GM21786 (cell line): ENCODE data around the gene KIAA1549.
"Not testable (repeated sequence)": the region's sequence is repeated elsewhere in the genome, so short reads cannot be mapped to it uniquely, and the experiment has no call there.

Experiments used
- ATAC-seq: cut with Tn5 transposase; IDR thresholded peaks from one replicate; pipeline ENCODE4 v1.9.1; 2021; ENCODE audit not compliant: unreplicated experiment

Gene KIAA1549

DNA sequence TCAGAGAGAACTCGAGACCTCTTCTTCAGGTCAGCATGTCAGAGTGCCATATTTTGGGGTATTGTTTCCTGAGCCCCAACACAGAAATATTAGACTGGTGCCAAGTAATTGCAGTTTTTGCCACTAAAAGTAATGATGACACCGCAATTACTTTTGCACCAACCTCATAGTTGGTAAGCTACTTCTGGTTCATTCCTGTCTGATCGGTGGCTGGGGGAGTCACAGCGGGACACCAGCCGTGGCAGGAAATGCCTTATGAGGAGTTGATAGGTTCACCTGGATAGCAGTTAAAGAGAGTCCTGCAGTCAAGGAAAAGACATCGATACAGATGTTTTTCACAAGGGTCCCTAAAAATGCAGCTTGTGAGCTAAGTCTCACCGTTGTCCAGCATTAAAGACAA is 159.3 kb downstream of the KIAA1549 start:
- no peak for ATAC-seq

- ATAC-seq, result no peak
Measured at GRCh38 chr7:138819625-138820024, 161.6 kb downstream of the KIAA1549 start.

DNA sequence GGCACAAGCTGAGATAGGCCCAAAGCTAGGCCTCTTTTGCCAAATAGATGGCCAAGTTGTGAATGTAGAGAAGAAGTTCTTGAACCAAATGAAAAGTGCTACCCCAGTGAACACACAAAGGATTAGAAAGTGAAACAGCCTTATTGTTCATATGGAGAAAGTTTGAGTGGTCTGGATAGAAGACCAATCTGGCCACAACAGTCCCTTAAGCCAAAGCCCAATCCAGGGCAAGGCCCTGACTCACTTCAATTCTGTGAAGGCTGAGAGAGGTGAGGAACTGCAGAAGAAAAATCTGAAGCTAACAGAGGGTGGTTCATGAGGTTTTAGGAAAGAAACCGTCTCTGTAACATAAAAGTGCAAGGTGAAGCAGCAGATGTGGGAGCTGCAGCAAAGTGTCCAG is 164.5 kb downstream of the KIAA1549 start:
- no peak for ATAC-seq

- ATAC-seq, result no peak
Measured at GRCh38 chr7:138814816-138815332, 166.3 kb downstream of the KIAA1549 start.

DNA sequence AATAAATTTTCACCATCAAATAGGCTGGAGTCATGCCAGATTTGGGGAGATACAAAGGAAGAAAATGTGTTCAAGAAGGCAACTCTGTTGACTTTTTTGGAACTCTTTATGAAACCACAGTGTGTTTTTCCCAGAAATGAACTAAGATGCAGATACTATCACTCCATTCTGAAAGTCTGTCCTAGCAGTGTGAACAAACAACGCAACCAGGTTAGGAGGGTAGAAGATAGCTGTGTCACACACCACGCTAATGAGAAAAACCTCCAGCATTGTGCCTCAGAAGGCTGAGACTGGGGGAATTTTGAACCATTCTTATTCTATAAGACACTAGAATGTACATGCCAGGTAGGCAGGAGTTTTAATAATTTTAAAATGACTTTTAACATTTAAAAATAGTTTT is 167.2 kb downstream of the KIAA1549 start:
- no peak for ATAC-seq

GRCh38 chr7:138811327-138811726 is 169.9 kb downstream of the KIAA1549 start:
- ATAC-seq, result not testable (repeated sequence)

- ATAC-seq, result no peak
Measured at GRCh38 chr7:138809346-138809745, 171.8 kb downstream of the KIAA1549 start.

- ATAC-seq, result no peak
Measured at GRCh38 chr7:138804618-138805017, 176.6 kb downstream of the KIAA1549 start.

- no peak for ATAC-seq
Measured at GRCh38 chr7:138802706-138803105, 178.5 kb downstream of the KIAA1549 start.

DNA sequence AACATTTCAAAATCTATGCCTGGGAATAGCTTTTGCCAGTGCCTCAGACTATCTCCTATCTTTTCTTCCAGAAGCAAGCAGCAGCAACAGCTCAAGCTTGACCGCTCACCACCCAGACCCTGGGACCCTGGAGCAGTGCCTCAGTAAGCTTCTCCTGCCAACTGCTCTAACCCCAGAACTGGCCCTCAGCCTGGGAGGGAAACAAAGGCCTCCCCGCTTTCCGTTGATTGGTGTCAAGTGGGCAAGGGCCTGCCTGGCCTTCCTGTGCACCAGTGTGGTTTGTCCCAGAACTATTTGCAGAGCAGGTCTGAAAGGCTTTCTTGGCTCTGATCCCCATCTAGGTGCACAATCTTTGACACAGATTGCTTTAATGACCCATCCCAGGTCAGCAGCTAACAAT is 179.9 kb downstream of the KIAA1549 start:
- no peak for ATAC-seq

DNA sequence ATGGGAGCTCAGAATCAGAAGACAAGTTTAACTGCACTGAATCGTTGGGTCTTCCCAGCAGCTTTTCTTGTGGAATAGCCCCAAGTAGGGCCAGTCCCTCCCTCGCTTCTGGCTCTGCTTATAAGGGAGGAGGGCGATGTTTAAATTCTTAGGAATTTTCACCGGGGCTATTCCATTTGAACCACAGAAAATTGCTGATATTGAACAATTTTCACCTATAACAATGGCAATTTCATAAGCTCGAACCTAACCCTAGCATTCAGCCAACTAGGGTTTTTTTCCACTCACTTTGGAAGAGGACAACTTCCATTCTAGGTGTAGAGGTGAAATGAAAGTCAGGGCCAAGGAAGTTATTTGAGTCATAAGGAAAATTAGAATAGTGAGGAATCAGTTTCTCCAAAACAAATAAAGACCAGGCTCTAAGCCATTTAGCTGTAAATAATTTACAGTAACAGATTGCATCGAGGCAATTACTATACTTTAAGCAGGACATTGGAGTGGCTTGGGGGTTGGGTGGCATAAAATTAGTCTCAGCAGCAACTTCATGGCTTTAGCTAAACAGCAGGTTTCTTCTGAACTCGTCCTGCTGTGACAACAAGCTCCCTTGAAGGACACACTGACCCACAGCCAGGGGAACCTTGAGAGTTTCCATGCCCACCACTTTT is 181.7 kb downstream of the KIAA1549 start:
- no peak for ATAC-seq

DNA sequence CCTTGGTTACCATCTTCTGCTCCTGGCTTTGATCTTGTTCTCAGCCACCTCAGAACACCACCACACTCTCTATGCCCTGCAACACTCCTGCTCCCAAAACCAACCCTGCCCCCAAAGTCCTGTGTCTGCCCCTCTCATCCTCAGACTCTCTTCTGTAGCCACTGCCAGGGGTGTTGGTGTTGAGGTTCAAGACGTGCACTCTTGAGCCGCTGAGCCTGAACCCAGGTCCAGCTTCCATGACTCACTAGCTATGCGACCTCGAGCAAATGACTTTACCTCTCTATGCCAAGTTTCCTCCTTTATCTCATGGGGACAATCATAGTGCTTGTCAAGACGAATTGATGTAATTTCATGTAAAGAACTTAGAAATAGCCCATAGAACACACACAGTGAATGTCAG is 182.4 kb downstream of the KIAA1549 start:
- no peak for ATAC-seq

GRCh38 chr7:138797715-138798320 is 183.4 kb downstream of the KIAA1549 start, which contains the start of the genes ATP6V0A4 and TMEM213:
Gene ATP6V0A4 (minus strand): TSS chr7:138798196. CDS start chr7:138771247, 26,949 bp downstream.
Gene TMEM213 (plus strand): TSS chr7:138797994. CDS start chr7:138798105, 111 bp downstream.
- no peak for ATAC-seq

DNA sequence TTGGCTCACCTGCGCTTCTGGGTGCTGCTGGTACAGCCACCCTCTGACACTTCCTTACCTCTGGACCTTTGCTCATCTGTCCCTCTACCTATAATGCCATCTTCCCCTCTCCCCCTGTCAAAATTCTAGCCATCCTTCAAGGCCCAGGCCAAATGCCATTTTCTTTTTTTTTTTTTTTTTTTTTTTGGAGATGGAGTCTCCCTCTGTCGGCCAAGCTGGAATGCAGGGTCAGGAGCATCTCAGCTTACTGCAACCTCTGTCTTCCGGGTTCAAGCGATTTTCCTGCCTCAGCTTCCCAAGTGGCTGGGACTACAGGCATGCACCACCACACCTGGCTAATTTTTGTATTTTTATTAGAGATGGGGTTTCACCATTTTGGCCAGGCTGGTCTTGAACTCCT is 184.1 kb downstream of the KIAA1549 start:
- ATAC-seq, result not testable (repeated sequence)

GRCh38 chr7:138796038-138796615 is 185.1 kb downstream of the KIAA1549 start:
- no peak for ATAC-seq

- ATAC-seq, result no peak
Measured at GRCh38 chr7:138785587-138786437, 195.4 kb downstream of the KIAA1549 start.

DNA sequence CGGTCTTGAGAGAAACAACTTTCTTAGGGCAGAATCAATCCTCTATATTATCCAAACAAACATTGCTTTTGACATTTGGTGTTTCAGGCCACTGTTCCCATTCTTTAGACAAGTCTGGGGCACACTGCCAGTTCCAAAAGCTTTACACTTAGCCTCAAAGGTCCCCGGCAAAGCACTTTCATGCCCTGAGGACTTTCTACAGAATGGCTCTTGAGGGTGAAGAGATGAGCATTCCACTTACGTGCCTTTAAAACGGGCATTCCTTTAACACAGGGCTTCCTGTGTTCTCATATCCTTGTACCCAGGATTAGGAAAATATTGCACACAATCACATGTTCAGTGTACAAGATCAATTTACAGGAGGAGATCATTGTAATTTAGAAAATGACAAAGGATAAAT is 196.5 kb downstream of the KIAA1549 start:
- no peak for ATAC-seq
